Fibroblast of pulmonary artery (primary cell): ENCODE results near the gene HS3ST5.
"Not testable (repeated sequence)": the region's sequence is repeated elsewhere in the genome, so short reads cannot be mapped to it uniquely, and the experiment has no call there.

Experiments used
- DNase-seq: peaks from one replicate; pipeline ENCODE4 v3.0.0-alpha.2; 2010; ENCODE audit warnings: low read depth
- H3K4me3 ChIP-seq: replicated peaks from 2 replicates; pipeline ENCODE4 v1.5.1; 2011; ENCODE audit warnings: low read depth, mild to moderate bottlenecking, control low read depth, low read length, moderate library complexity
- TF ChIP-seq, protein P1 (sequence below): IDR thresholded peaks from 2 replicates; pipeline ENCODE4 v1.5.1; 2011; ENCODE audit warnings: mild to moderate bottlenecking, control low read depth, low read length, inconsistent platforms; ENCODE audit errors: missing control alignments

Gene HS3ST5

GRCh38 chr6:114339706-114340105, 3.1 kb downstream of the HS3ST5 start:
- TF ChIP-seq, protein P1, sequence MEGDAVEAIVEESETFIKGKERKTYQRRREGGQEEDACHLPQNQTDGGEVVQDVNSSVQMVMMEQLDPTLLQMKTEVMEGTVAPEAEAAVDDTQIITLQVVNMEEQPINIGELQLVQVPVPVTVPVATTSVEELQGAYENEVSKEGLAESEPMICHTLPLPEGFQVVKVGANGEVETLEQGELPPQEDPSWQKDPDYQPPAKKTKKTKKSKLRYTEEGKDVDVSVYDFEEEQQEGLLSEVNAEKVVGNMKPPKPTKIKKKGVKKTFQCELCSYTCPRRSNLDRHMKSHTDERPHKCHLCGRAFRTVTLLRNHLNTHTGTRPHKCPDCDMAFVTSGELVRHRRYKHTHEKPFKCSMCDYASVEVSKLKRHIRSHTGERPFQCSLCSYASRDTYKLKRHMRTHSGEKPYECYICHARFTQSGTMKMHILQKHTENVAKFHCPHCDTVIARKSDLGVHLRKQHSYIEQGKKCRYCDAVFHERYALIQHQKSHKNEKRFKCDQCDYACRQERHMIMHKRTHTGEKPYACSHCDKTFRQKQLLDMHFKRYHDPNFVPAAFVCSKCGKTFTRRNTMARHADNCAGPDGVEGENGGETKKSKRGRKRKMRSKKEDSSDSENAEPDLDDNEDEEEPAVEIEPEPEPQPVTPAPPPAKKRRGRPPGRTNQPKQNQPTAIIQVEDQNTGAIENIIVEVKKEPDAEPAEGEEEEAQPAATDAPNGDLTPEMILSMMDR: no peak
- H3K4me3 ChIP-seq: no peak overlapping the region
- DNase-seq: peak; percentile 7

GRCh38 chr6:114334237-114334636, 8.6 kb downstream of the HS3ST5 start:
- no peak for DNase-seq
- TF ChIP-seq, protein P1: no peak

GRCh38 chr6:114327074-114327473, 15.7 kb downstream of the HS3ST5 start:
- H3K4me3 ChIP-seq: no peak overlapping the region
- TF ChIP-seq, protein P1: no peak
- DNase-seq: no peak

More at GRCh38 chr6:114334237-114334636, 8.6 kb downstream of the HS3ST5 start:
- no peak overlapping the region for H3K4me3 ChIP-seq

DNA sequence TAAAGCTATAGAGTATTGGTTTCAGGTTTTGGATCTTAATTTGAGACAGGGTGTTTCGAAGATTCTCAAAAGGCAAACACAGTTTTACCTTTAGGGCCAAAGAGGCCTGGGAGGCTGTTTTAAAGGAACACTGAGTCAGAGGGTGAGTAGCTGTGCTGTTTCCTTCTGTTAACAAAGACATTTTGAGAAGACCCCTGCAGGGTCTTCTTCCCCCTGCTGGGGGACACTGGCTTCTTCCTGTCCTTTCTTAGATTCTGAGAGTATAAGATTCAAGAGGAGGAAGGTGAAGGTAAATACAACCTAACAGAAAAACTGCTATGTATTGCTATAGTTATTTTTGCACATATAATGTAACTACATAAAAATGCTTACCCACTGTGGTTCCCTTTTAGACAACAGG, 19.0 kb downstream of the HS3ST5 start:
- no peak for DNase-seq
- TF ChIP-seq, protein P1: no peak
- H3K4me3 ChIP-seq: no peak overlapping the region

- no peak overlapping the region for H3K4me3 ChIP-seq
- TF ChIP-seq, protein P1: no peak
- no peak for DNase-seq
These were observed 23.1 kb downstream of the HS3ST5 start for GRCh38 chr6:114319749-114320148.

DNA sequence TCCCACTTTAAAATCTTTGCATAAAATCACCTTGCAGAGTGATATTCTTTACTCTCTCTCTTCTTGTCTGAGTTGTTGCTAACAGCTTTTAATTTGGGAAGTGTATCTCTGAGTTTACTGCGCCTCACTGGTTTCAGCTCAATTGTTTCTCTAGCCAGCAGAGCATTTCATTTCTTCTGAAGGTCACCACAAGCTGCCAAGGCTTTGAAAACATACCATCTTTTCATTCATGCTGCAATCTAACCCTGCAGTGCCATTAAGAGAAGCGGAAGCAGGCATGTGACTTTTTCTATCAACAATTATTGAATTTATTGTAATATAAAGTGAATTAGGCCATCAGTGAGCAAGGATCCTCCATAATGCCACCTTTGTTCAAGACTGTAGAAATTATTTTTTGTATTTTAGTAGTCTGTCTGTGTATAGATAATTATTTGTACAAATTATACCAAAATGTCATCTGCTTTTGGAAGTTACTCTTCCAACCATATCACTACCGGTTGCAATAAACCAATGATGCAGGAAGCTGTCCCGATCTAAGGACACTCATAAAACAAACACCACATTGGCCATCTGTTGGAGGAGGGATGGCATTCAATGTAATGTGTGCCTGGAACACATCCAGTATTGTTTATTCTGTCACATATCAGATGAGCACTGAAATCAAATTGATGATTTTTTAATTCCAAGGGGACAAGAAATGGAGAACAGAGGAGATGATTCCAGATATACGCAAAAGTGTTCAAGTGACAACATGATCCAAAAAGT, 26.8 kb downstream of the HS3ST5 start:
- no peak for DNase-seq
- TF ChIP-seq, protein P1: no peak
- H3K4me3 ChIP-seq: no peak overlapping the region

GRCh38 chr6:114313816-114314215, 29.0 kb downstream of the HS3ST5 start:
- not testable (repeated sequence) for H3K4me3 ChIP-seq, DNase-seq
